GM23248 (cell line): ENCODE data around the gene TMEM43. TPM values are rescaled to one million over a fixed set of nuclear protein-coding genes. Genes with fewer than 3 reads are reported as not detected.

Source experiments
- DNase-seq: peaks from one replicate; pipeline ENCODE4 v3.0.0-alpha.2; 2015
- H2AFZ ChIP-seq: fragments of 200-600 bp; sonication (generic); 2 replicates; pipeline ENCODE4 v1.6.1; 2016; ENCODE audit warnings: antibody characterized with exemption
- H3F3A ChIP-seq: fragments of 200-600 bp; sonication (generic); 2 replicates; pipeline ENCODE4 v1.6.1; 2016; ENCODE audit warnings: mild to moderate bottlenecking, antibody characterized with exemption, mixed run types; ENCODE audit not compliant: insufficient read depth
- H3K27ac ChIP-seq: fragments of 200-600 bp; sonication (generic); 2 replicates; pipeline ENCODE4 v1.5.1; 2016; ENCODE audit warnings: mild to moderate bottlenecking
- H3K27me3 ChIP-seq: fragments of 200-600 bp; sonication (generic); replicated peaks from 2 replicates; pipeline ENCODE4 v1.6.1; 2016; ENCODE audit warnings: mild to moderate bottlenecking; ENCODE audit not compliant: insufficient read depth
- H3K36me3 ChIP-seq: fragments of 200-600 bp; sonication (generic); 2 replicates; pipeline ENCODE4 v1.6.1; 2016; ENCODE audit warnings: low read depth, mild to moderate bottlenecking
- H3K4me1 ChIP-seq: fragments of 200-600 bp; sonication (generic); 2 replicates; pipeline ENCODE4 v1.6.1; 2016; ENCODE audit warnings: mild to moderate bottlenecking; ENCODE audit not compliant: insufficient read depth
- H3K4me2 ChIP-seq: fragments of 200-600 bp; sonication (generic); one replicate; pipeline ENCODE4 v1.6.1; 2016; ENCODE audit warnings: mild to moderate bottlenecking; ENCODE audit not compliant: unreplicated experiment
- H3K4me3 ChIP-seq: fragments of 200-600 bp; sonication (generic); 2 replicates; pipeline ENCODE4 v1.5.1; 2016; ENCODE audit warnings: mild to moderate bottlenecking
- H3K79me2 ChIP-seq: fragments of 200-600 bp; sonication (generic); 2 replicates; pipeline ENCODE4 v1.6.1; 2016; ENCODE audit warnings: mild to moderate bottlenecking; ENCODE audit not compliant: insufficient read depth
- H3K9ac ChIP-seq: fragments of 200-600 bp; sonication (generic); 2 replicates; pipeline ENCODE4 v1.6.1; 2016; ENCODE audit warnings: mild to moderate bottlenecking
- H3K9me2 ChIP-seq: fragments of 200-600 bp; sonication (generic); 2 replicates; pipeline ENCODE4 v1.6.1; 2016; ENCODE audit warnings: mixed run types, mild to moderate bottlenecking, moderate library complexity; ENCODE audit not compliant: insufficient read depth
- H3K9me3 ChIP-seq: fragments of 200-600 bp; sonication (generic); one replicate; pipeline ENCODE4 v1.6.1; 2017; ENCODE audit warnings: low read depth
- H4K20me1 ChIP-seq: fragments of 200-600 bp; sonication (generic); 2 replicates; pipeline ENCODE4 v1.6.0; 2016; ENCODE audit not compliant: insufficient read depth
- EZH2 ChIP-seq: fragments of 200-600 bp; sonication (generic); IDR thresholded peaks from 2 replicates; pipeline ENCODE4 v1.6.1; 2018; ENCODE audit warnings: antibody characterized with exemption, mild to moderate bottlenecking; ENCODE audit not compliant: insufficient read depth, poor library complexity, severe bottlenecking
- EZH2phosphoT487 ChIP-seq: fragments of 200-600 bp; sonication (generic); IDR thresholded peaks from 2 replicates; pipeline ENCODE4 v1.6.1; 2018; ENCODE audit warnings: antibody characterized with exemption, moderate library complexity, mild to moderate bottlenecking, low read depth; ENCODE audit not compliant: insufficient read depth
- WGBS, 2 experiments: methylation state at CpG; one replicate each; pipeline ENCODE4 v1.1.6; 2015 to 2017; ENCODE audit warnings: low lambda C conversion rate in 2 of 2, low coverage in 1 of 2; ENCODE audit errors: missing lambda C conversion rate in 2 of 2; 5-methylcytosine and 5-hydroxymethylcytosine counted together
- in situ Hi-C: fragments of 300-500 bp; cut with MboI; formaldehyde crosslinking; loops from 2 replicates; pipeline ENCODE4 v1.15.0; 2020
- polyA plus RNA-seq: library from polyadenylated mRNA; unstranded; fragments of >200 nt; fragmentation: Nextera tagmentation; extraction: Ambion mirVana; gene quantifications from 2 replicates; pipeline ENCODE4 v1.2.1, GENCODE V29; 2016
- total RNA-seq: library from RNA; depleted of rRNA; stranded (reverse); fragments of >200 nt; shearing (Covaris generic); gene quantifications from 2 replicates; pipeline ENCODE4 v1.2.3, GENCODE V29; 2014

Gene TMEM43
- total and polyA plus RNA-seq, 2 experiments from 2014 or later, result 145 to 203 TPM

DNA sequence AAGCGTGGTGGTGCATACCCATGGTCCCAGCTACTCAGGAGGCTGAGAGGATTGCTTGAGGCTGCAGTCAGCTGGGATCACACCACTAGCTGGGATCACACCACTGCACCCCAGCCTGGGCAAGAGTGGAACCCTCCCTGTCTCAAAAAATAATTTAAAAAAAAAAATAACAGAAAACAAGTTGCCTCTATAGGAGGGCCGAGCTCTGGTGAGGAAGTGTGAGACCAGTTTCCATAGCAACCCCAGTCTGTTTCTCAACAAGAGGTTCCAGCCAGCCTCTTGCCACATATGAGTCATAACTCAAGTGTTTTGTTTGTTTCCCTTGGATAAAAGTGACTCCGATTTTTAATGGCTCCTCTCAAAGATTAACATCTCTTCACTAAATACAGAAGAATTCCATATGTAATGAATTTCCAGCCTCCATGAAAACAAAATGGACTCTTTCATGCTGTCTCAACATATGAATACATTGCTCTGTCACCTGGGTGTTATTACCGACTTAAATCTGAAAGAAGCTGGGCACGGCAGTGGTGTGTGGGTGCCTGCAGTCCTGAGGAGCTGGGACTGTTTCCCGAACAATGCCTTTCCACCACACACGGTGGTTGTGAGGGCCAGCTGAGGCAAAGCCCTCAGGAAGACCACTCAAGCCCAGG lies 19.7 kb downstream of the TMEM43 start:
- no peaks in the 10 kb centered on the region for H3K79me2 ChIP-seq
- peak overlapping the region; percentile 65 for H2AFZ ChIP-seq
- H3K27me3 ChIP-seq, result no peaks in the 10 kb centered on the region
- WGBS, 2 experiments, result 1% methylated on average over 7 of the region's 7 CpGs
- H3K9me2 ChIP-seq, result no peaks in the 10 kb centered on the region
- TF ChIP-seq EZH2, result no peak
- TF ChIP-seq EZH2phosphoT487, result no peak
- H3K4me2 ChIP-seq, result peak overlapping the region; percentile 80
- peak overlapping the region; percentile 95 for H3K9ac ChIP-seq
- peaks cover 73% of the 10 kb centered on the region for H3F3A ChIP-seq
- peaks cover 58% of the 10 kb centered on the region for H3K4me1 ChIP-seq
- H3K36me3 ChIP-seq, result 0 out of 2 replicates have a peak, but pooled peaks cover 11% of the 10 kb centered on the region
- H3K4me3 ChIP-seq, result peak overlapping the region; percentile 60
- in situ Hi-C loops, result no loop called here
- H3K9me3 ChIP-seq, result no peaks in the 10 kb centered on the region
- H4K20me1 ChIP-seq, result no peaks in the 10 kb centered on the region
- H3K27ac ChIP-seq, result peak overlapping the region; percentile 100
- peak; percentile 100 for DNase-seq

GRCh38 chr3:14145236-14145635 lies 20.4 kb downstream of the TMEM43 start:
- peak overlapping the region; percentile 100 for H3K27ac ChIP-seq
- peaks cover 54% of the 10 kb centered on the region for H3K4me1 ChIP-seq
- in situ Hi-C loops, result no loop called here
- no peaks in the 10 kb centered on the region for H3K9me2 ChIP-seq
- no peaks in the 10 kb centered on the region for H4K20me1 ChIP-seq
- peak; percentile 77 for DNase-seq
- H3K9me3 ChIP-seq, result no peaks in the 10 kb centered on the region
- H3F3A ChIP-seq, result peaks cover 66% of the 10 kb centered on the region
- no peak for TF ChIP-seq EZH2
- no peak for TF ChIP-seq EZH2phosphoT487
- H3K4me3 ChIP-seq, result peak overlapping the region; percentile 60
- peak overlapping the region; percentile 74 for H3K4me2 ChIP-seq
- WGBS, 2 experiments, result 64 to 74% methylated on average over 9 of the region's 9 CpGs
- peak overlapping the region; percentile 95 for H3K9ac ChIP-seq
- 0 out of 2 replicates have a peak, but pooled peaks cover 11% of the 10 kb centered on the region for H3K36me3 ChIP-seq
- H2AFZ ChIP-seq, result no peak overlapping the region
- no peaks in the 10 kb centered on the region for H3K27me3 ChIP-seq
- H3K79me2 ChIP-seq, result no peaks in the 10 kb centered on the region

DNA sequence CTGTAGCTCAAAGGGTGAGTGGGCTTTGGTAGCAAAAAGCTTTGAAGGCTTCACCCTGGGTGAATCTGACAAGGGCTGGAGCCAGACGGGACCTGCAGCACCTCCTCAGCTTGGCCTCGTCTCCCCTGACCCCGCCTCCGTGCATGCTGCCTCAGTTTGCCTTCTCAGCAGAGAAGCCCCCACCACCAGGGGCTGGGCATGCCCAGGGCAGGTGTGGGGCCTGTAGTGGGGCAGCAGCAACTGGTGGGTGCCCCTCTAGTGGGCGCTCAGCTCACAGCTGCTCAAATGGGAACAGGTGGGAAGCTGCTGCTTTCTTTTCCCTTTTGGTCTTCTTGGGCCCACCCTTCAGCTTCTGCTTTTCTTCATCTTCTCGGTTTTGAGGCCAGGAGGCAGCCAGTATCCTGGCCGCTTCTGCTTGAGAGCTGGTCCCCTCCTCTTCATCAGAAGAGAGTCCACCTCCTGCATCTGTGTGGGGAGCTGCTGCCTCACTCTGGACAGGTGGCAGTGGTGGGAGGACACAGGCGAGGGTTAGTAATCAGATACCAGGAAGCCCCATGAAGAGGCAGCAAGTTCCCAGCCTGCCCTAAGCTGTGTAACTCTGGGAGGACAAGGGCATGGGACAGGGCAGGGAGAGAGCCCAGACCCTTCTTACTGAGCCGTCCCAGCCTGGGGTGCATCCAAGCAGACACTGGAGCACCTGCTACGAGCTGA lies 21.0 kb downstream of the TMEM43 start:
- no peaks in the 10 kb centered on the region for H3K9me3 ChIP-seq
- H4K20me1 ChIP-seq, result no peaks in the 10 kb centered on the region
- peaks cover 60% of the 10 kb centered on the region for H3F3A ChIP-seq
- H3K4me1 ChIP-seq, result peaks cover 48% of the 10 kb centered on the region
- H3K9me2 ChIP-seq, result no peaks in the 10 kb centered on the region
- 75 to 81% methylated on average over 10 of the region's 10 CpGs for WGBS, 2 experiments
- H3K27me3 ChIP-seq, result no peaks in the 10 kb centered on the region
- in situ Hi-C loops, result no loop called here
- no peak overlapping the region for H3K4me3 ChIP-seq
- peak overlapping the region; percentile 95 for H3K9ac ChIP-seq
- no peak for DNase-seq
- TF ChIP-seq EZH2phosphoT487 (no peak), EZH2 (no peak)
- no peak overlapping the region for H2AFZ ChIP-seq
- H3K4me2 ChIP-seq, result peak overlapping the region; percentile 74
- H3K79me2 ChIP-seq, result peaks cover 3% of the 10 kb centered on the region; the same call in 1 of the 2 replicates
- 0 out of 2 replicates have a peak, but pooled peaks cover 11% of the 10 kb centered on the region for H3K36me3 ChIP-seq
- H3K27ac ChIP-seq, result peak overlapping the region; percentile 100

DNA sequence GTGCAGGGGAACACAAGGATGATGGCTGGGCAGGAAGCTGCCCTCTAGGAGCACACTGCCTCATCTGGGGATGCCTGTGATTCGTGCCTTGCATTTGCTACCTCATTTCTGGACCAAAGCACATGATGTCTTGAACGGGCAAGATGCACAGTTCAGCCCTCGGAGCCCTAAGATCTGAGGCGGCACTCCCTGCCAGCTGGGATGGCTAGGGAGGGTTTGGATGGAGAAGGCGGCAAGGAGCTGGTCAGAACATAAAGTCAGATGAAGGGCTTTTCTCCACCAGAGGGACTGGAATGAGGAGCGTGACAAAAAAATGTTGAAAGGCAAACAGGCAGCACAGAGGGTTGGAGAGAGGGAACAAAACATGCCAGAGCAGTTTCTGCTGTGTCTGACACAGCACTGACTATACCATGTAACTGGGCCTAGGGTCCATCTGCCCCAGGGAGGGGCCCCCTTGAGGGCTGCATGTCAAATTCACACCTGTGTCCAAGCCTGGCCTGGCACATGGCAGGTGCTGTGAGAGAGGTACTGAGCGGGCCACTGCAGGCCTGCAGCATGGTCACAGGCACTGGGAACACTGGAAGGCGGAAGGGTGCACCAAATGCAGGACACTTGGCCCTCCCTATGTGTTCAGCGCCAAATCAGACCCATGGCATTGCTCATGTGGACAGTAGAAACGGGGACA lies 21.7 kb downstream of the TMEM43 start:
- Histone ChIP-seq H3K27ac (peak overlapping the region; percentile 100), H2AFZ (no peak overlapping the region), H3K27me3 (no peaks in the 10 kb centered on the region), H3K4me1 (peaks cover 42% of the 10 kb centered on the region), H3K4me2 (no peak overlapping the region), H3K9me2 (no peaks in the 10 kb centered on the region), H3F3A (peaks cover 53% of the 10 kb centered on the region), H4K20me1 (no peaks in the 10 kb centered on the region), H3K36me3 (0 out of 2 replicates have a peak, but pooled peaks cover 11% of the 10 kb centered on the region), H3K4me3 (no peak overlapping the region), H3K79me2 (peaks cover 5% of the 10 kb centered on the region; the same call in 1 of the 2 replicates), H3K9me3 (no peaks in the 10 kb centered on the region), H3K9ac (no peak overlapping the region)
- DNase-seq, result no peak
- 54 to 65% methylated on average over 10 of the region's 10 CpGs for WGBS, 2 experiments
- TF ChIP-seq EZH2phosphoT487 (no peak), EZH2 (no peak)
- in situ Hi-C loops, result no loop called here
